Loucy (cell line): ENCODE results near the gene PLXNA2.

Source experiments
- H2AFZ ChIP-seq: fragments of 200-600 bp; sonication (generic); 2 replicates; pipeline ENCODE4 v1.6.0; 2016; ENCODE audit warnings: antibody characterized with exemption, mild to moderate bottlenecking, low read length, moderate library complexity
- H3F3A ChIP-seq: fragments of 200-600 bp; 2 replicates; pipeline ENCODE4 v1.6.0; 2016; ENCODE audit warnings: antibody characterized with exemption, low read depth, mild to moderate bottlenecking
- H3K27me3 ChIP-seq: fragments of 200-600 bp; sonication (generic); 2 replicates; pipeline ENCODE4 v1.6.1; 2014; ENCODE audit warnings: low read length, mild to moderate bottlenecking; ENCODE audit not compliant: insufficient read depth, poor library complexity, severe bottlenecking
- H3K36me3 ChIP-seq: fragments of 200-600 bp; sonication (generic); 2 replicates; pipeline ENCODE4 v1.6.1; 2016; ENCODE audit warnings: low read length; ENCODE audit not compliant: insufficient read depth
- H3K4me1 ChIP-seq: fragments of 200-600 bp; sonication (generic); 2 replicates; pipeline ENCODE4 v1.5.1; 2014; ENCODE audit warnings: low read length, mild to moderate bottlenecking; ENCODE audit not compliant: insufficient read depth, poor library complexity, severe bottlenecking
- H3K4me2 ChIP-seq: fragments of 200-600 bp; sonication (generic); 2 replicates; pipeline ENCODE4 v1.6.0; 2014; ENCODE audit warnings: antibody characterized with exemption, low read length, low read depth, mild to moderate bottlenecking; ENCODE audit not compliant: poor library complexity, severe bottlenecking
- H3K4me3 ChIP-seq: fragments of 200-600 bp; sonication (generic); 2 replicates; pipeline ENCODE4 v1.5.1; 2014; ENCODE audit warnings: low read length, mild to moderate bottlenecking, mixed read lengths; ENCODE audit not compliant: poor library complexity, severe bottlenecking
- H3K79me2 ChIP-seq: fragments of 200-600 bp; sonication (generic); 2 replicates; pipeline ENCODE4 v1.6.1; 2014; ENCODE audit warnings: low read length; ENCODE audit not compliant: insufficient read depth
- H3K9ac ChIP-seq: fragments of 200-600 bp; sonication (generic); 2 replicates; pipeline ENCODE4 v1.6.0; 2014; ENCODE audit warnings: mild to moderate bottlenecking, low read depth, low read length, moderate library complexity; ENCODE audit not compliant: poor library complexity, severe bottlenecking
- H3K9me2 ChIP-seq: fragments of 200-600 bp; sonication (generic); replicated peaks from 2 replicates; pipeline ENCODE4 v1.6.1; 2016; ENCODE audit warnings: low read depth, low read length, mixed read lengths
- H3K9me3 ChIP-seq: fragments of 200-600 bp; sonication (generic); 2 replicates; pipeline ENCODE4 v1.6.1; 2014; ENCODE audit warnings: mild to moderate bottlenecking, antibody characterized with exemption, low read length, low read depth; ENCODE audit not compliant: insufficient read depth
- H4K20me1 ChIP-seq: fragments of 200-600 bp; sonication (generic); 2 replicates; pipeline ENCODE4 v1.6.0; 2014; ENCODE audit warnings: antibody characterized with exemption, low read length, mild to moderate bottlenecking; ENCODE audit not compliant: insufficient read depth, poor library complexity, severe bottlenecking
- EZH2phosphoT487 ChIP-seq: fragments of 200-600 bp; IDR thresholded peaks from 2 replicates; pipeline ENCODE4 v1.6.1; 2018; ENCODE audit warnings: antibody characterized with exemption, mild to moderate bottlenecking, moderate library complexity, borderline replicate concordance
- TF ChIP-seq, protein P1 (sequence below): fragments of 200-600 bp; sonication (generic); conservative IDR thresholded peaks from 2 replicates; pipeline ENCODE4 v1.5.1; 2014; ENCODE audit warnings: mild to moderate bottlenecking, antibody characterized with exemption, low read length

PLXNA2 gene

DNA sequence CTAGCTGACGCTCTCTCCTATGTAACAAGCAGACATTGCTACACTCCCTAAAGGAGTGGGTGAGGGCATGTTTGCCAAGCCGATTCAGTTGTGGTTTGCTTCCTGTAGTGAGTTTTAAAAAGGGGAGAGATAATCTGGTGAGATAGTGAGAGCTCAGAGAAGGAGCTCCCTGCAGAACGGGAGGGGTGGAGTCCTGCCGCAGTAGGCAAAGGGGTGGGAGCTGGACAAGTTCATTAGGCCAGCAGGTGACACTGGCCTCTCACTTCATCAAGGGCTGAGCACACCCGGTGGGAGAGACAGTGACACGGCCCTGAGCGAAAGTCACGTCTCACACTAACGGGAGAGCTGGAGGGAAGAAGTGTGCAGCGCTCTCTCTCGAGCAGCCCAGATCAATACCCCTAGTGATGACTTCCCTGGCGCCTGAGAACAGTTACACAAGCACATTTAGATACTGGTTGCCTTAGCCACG lies 189.2 kb downstream of the PLXNA2 start:
- no peaks in the 10 kb centered on the region for H3K4me1 ChIP-seq
- H3K4me3 ChIP-seq: no peak overlapping the region
- no peaks in the 10 kb centered on the region for H4K20me1 ChIP-seq
- H3K27me3 ChIP-seq: no peaks in the 10 kb centered on the region
- H2AFZ ChIP-seq: no peak overlapping the region
- TF ChIP-seq, protein P1, sequence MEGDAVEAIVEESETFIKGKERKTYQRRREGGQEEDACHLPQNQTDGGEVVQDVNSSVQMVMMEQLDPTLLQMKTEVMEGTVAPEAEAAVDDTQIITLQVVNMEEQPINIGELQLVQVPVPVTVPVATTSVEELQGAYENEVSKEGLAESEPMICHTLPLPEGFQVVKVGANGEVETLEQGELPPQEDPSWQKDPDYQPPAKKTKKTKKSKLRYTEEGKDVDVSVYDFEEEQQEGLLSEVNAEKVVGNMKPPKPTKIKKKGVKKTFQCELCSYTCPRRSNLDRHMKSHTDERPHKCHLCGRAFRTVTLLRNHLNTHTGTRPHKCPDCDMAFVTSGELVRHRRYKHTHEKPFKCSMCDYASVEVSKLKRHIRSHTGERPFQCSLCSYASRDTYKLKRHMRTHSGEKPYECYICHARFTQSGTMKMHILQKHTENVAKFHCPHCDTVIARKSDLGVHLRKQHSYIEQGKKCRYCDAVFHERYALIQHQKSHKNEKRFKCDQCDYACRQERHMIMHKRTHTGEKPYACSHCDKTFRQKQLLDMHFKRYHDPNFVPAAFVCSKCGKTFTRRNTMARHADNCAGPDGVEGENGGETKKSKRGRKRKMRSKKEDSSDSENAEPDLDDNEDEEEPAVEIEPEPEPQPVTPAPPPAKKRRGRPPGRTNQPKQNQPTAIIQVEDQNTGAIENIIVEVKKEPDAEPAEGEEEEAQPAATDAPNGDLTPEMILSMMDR: no peak
- no peak for TF ChIP-seq EZH2phosphoT487
- no peaks in the 10 kb centered on the region for H3K36me3 ChIP-seq
- no peaks in the 10 kb centered on the region for H3K9me2 ChIP-seq
- H3K79me2 ChIP-seq: no peaks in the 10 kb centered on the region
- H3F3A ChIP-seq: no peaks in the 10 kb centered on the region
- H3K9me3 ChIP-seq: no peaks in the 10 kb centered on the region
- H3K9ac ChIP-seq: no peak overlapping the region
- no peak overlapping the region for H3K4me2 ChIP-seq

GRCh38 chr1:208054485-208054884 lies 189.7 kb downstream of the PLXNA2 start:
- TF ChIP-seq EZH2phosphoT487: no peak
- TF ChIP-seq, protein P1: no peak
- no peaks in the 10 kb centered on the region for H3K27me3 ChIP-seq
- no peaks in the 10 kb centered on the region for H3K4me1 ChIP-seq
- no peaks in the 10 kb centered on the region for H3K36me3 ChIP-seq
- no peak overlapping the region for H3K4me3 ChIP-seq
- H3K79me2 ChIP-seq: no peaks in the 10 kb centered on the region
- H3K9me2 ChIP-seq: no peaks in the 10 kb centered on the region
- H3K4me2 ChIP-seq: no peak overlapping the region
- no peaks in the 10 kb centered on the region for H3F3A ChIP-seq
- no peaks in the 10 kb centered on the region for H4K20me1 ChIP-seq
- H2AFZ ChIP-seq: no peak overlapping the region
- H3K9ac ChIP-seq: no peak overlapping the region
- no peaks in the 10 kb centered on the region for H3K9me3 ChIP-seq

- Histone ChIP-seq H3K27me3 (no peaks in the 10 kb centered on the region), H4K20me1 (no peaks in the 10 kb centered on the region), H3K79me2 (no peaks in the 10 kb centered on the region), H3K4me2 (no peak overlapping the region), H3K9me3 (no peaks in the 10 kb centered on the region), H3K36me3 (no peaks in the 10 kb centered on the region), H3K4me3 (no peak overlapping the region), H3F3A (no peaks in the 10 kb centered on the region), H3K9me2 (no peaks in the 10 kb centered on the region), H2AFZ (no peak overlapping the region), H3K4me1 (peaks cover 7% of the 10 kb centered on the region), H3K9ac (no peak overlapping the region)
- TF ChIP-seq EZH2phosphoT487: no peak
- TF ChIP-seq, protein P1: no peak
Measured at GRCh38 chr1:208053661-208054060, 190.5 kb downstream of the PLXNA2 start.
